ENCODE results near the gene DCLK1. TPM values are rescaled to one million over a fixed set of nuclear protein-coding genes. Genes with fewer than 3 reads are reported as not detected.
"Not testable (repeated sequence)": the region's sequence is repeated elsewhere in the genome, so short reads cannot be mapped to it uniquely, and the experiment has no call there.

Gene DCLK1
- total RNA-seq, 1 donor from 2014 or later: under 0.01 TPM

DNA sequence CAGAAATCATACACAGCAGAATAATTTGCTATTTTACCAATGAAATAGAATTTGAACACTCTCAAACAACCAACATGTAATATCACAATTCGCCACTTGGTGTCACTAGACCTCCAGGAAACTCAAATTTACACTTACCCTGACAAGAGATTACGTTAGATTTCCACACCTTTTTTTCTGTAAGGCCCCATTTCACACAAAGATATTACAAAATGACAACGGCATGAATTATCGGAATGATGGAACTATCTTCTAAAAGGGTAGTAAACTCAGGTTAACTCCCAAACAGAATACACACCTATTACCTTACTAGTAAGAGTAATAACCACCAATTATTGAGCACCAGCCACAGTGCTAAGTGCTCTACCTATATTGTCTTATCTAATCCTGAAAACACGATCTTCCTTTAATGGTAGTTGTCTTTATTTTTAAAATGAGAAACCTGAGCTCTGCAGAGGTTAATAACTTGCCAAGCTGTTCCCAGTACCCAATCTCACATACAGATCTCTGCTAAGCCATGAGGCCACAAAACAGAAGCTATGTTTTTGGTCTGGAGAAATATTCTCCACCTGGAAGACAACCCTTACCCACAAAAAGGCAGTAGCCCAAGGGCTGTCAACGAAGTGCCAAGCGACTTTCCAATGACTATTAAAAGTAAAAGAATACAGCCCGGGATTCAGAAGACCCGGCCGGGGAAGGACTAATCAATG lies 152.4 kb downstream of the DCLK1 start:
- TF ChIP-seq, protein P1, sequence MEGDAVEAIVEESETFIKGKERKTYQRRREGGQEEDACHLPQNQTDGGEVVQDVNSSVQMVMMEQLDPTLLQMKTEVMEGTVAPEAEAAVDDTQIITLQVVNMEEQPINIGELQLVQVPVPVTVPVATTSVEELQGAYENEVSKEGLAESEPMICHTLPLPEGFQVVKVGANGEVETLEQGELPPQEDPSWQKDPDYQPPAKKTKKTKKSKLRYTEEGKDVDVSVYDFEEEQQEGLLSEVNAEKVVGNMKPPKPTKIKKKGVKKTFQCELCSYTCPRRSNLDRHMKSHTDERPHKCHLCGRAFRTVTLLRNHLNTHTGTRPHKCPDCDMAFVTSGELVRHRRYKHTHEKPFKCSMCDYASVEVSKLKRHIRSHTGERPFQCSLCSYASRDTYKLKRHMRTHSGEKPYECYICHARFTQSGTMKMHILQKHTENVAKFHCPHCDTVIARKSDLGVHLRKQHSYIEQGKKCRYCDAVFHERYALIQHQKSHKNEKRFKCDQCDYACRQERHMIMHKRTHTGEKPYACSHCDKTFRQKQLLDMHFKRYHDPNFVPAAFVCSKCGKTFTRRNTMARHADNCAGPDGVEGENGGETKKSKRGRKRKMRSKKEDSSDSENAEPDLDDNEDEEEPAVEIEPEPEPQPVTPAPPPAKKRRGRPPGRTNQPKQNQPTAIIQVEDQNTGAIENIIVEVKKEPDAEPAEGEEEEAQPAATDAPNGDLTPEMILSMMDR (IDR thresholded peaks at IDR 0.05; ENCODE audit: insufficient read depth, low read length, severe bottlenecking): peak; percentile 46
- Histone ChIP-seq H3K27me3 (ENCODE audit: control insufficient read depth, insufficient read depth, low read length) (no peaks in the 10 kb centered on the region), H3K4me3 (ENCODE audit: low read depth, low read length) (no peak overlapping the region), H3K36me3 (ENCODE audit: control insufficient read depth, insufficient read depth, low read length) (no peaks in the 10 kb centered on the region)
- FAIRE-seq (no peak), DNase-seq (ENCODE audit: low read depth) (peak; percentile 60)

DNA sequence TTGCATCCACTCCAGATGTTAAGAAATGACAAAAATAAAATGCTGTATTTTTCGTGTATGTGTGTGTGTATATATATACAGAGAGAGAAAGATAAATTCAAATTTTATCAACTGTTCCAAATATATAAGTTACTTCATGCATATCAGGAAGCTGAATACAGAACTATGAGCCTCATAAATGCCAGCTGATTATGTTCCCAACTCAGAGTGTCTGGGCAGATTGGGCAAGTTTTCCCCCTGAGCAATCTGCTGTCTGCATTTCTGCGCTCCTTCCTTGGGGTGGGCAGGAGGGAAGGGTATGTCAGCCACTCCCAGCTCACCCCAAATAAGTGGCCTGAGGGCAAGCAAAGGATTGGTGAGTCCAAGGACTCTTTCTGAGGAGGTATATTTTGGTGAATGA lies 154.1 kb downstream of the DCLK1 start:
- TF ChIP-seq, protein P1 (IDR thresholded peaks at IDR 0.05; ENCODE audit: insufficient read depth, low read length, severe bottlenecking): no peak
- DNase-seq (ENCODE audit: low read depth): no peak
- Histone ChIP-seq H3K36me3 (ENCODE audit: control insufficient read depth, insufficient read depth, low read length) (no peaks in the 10 kb centered on the region), H3K27me3 (ENCODE audit: control insufficient read depth, insufficient read depth, low read length) (no peaks in the 10 kb centered on the region), H3K4me3 (ENCODE audit: low read depth, low read length) (no peak overlapping the region)
- FAIRE-seq: no peak

DNA sequence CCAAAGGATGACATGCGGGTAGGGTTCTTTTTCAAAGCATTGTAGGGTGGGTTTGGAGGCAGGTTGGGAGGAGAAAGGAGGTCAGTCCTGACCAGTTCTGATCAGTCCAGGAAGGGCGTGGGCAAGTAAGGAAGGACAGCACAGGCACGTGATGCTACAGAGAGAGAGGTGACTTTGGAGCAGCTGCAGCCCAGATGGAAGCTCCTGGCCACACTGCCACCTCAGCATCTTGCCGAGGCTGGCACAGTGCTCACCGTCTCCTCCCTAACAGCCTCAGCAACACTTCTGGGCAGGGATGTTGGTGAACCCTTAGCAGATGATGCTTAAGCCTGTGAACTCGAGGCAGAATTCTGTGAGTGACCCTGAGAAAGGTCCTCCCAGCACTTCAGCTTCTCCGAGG lies 155.1 kb downstream of the DCLK1 start:
- Histone ChIP-seq H3K4me3 (ENCODE audit: low read depth, low read length) (no peak overlapping the region), H3K27me3 (ENCODE audit: control insufficient read depth, insufficient read depth, low read length) (no peaks in the 10 kb centered on the region), H3K36me3 (ENCODE audit: control insufficient read depth, insufficient read depth, low read length) (no peaks in the 10 kb centered on the region)
- FAIRE-seq (no peak), DNase-seq (ENCODE audit: low read depth) (no peak)
- TF ChIP-seq, protein P1 (IDR thresholded peaks at IDR 0.05; ENCODE audit: insufficient read depth, low read length, severe bottlenecking): no peak

DNA sequence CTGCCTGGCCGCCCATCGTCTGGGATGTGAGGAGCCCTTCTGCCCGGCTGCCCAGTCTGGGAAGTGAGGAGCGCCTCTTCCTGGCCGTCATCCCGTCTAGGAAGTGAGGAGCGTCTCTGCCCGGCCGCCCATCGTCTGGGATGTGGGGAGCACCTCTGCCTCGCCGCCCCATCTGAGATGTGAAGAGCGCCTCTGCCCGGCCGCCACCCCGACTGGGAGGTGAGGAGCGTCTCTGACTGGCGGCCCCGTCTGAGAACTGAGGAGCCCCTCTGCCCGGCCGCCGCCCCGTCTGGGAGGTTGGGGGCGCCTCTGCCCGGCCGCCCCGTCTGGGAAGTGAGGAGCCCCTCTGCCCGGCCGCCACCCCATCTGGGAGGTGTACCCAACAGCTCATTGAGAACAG lies 164.2 kb downstream of the DCLK1 start:
- not testable (repeated sequence) for FAIRE-seq; H3K4me3 ChIP-seq (ENCODE audit: low read depth, low read length); DNase-seq (ENCODE audit: low read depth); H3K36me3 ChIP-seq (ENCODE audit: control insufficient read depth, insufficient read depth, low read length); H3K27me3 ChIP-seq (ENCODE audit: control insufficient read depth, insufficient read depth, low read length)

DNA sequence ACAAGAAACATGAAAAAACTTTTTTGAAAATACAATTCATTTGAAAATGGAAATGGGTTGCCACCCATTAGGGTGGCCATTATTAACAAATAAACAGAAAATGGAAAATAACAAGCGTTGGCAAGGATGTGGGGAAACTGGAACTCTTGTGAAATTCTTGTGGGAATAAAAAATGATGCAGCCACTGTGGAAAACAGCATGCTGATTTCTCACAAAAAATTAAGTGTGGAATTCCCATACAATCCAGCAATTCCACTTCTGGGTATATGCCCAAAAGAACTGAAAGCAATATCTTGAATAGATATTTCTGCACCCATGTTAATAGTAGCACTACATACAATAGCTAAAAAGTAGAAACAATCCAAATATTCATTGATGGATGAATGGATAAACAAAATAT lies 165.2 kb downstream of the DCLK1 start:
- DNase-seq (ENCODE audit: low read depth): no peak
- no peak overlapping the region for H3K4me3 ChIP-seq (ENCODE audit: low read depth, low read length)
- H3K36me3 ChIP-seq (ENCODE audit: control insufficient read depth, insufficient read depth, low read length): no peaks in the 10 kb centered on the region
- FAIRE-seq: no peak
- no peaks in the 10 kb centered on the region for H3K27me3 ChIP-seq (ENCODE audit: control insufficient read depth, insufficient read depth, low read length)
- TF ChIP-seq, protein P1 (IDR thresholded peaks at IDR 0.05; ENCODE audit: insufficient read depth, low read length, severe bottlenecking): no peak

DNA sequence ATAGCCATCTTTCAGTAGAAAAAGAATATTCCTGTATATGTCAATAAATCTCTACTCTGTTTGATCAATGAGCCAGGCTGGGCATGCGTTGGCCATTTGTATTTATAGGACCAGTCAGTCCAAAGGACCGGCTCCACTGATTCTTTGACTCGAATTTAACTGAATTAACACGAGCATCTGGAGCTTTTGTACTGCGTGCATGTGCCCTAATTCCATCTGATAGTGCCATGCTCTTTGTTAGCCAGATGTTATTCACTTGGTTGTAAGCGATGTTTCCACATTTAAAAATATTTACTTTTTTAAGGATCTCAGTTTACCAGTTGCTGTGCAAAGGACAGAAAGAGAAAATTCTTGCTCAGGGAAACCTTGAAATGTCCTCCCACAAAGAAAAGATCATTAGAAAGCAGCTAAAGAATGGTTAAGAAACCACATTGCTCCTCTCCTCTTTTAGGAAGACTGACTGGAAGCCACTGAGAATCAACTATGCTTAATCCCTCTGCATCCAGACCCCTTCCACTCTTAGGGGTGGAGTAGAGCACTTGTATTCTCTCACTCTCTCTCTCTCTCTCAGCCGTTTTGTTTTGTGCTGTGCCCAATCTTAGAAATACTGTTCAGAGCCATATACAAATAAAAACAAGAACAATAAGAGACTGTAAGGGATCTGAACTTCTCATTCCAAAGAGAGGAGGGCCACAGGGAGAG lies 165.8 kb downstream of the DCLK1 start:
- Histone ChIP-seq H3K4me3 (ENCODE audit: low read depth, low read length) (no peak overlapping the region), H3K27me3 (ENCODE audit: control insufficient read depth, insufficient read depth, low read length) (no peaks in the 10 kb centered on the region), H3K36me3 (ENCODE audit: control insufficient read depth, insufficient read depth, low read length) (no peaks in the 10 kb centered on the region)
- no peak for DNase-seq (ENCODE audit: low read depth)
- no peak for FAIRE-seq
- TF ChIP-seq, protein P1 (IDR thresholded peaks at IDR 0.05; ENCODE audit: insufficient read depth, low read length, severe bottlenecking): no peak
